Measurements from ENCODE around the gene ENTPD1.

Gene ENTPD1

DNA sequence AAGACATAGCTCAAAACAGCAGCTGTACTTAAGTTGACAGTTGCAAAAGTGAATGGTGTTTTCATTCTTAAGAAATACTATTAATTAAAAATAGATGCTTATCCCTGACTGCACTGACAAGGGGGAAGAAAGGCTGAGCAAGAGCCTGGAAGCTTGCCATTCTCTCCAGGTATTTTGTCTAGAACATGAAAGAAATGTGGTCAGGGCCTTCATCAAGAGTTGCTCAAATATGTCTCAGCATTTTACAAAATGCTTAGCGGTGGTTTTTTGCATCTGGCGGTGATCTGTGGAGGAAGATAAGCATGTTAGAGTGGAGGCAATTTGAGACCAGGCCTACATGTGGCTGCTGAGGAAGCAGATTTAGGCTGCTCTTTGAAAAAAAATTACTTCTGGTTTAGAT is 105.4 kb downstream of the ENTPD1 start:
- Histone ChIP-seq H3K4me3 (ENCODE audit: insufficient read depth, low read length, poor library complexity, severe bottlenecking) (no peak overlapping the region), H3K9me3 (ENCODE audit: insufficient read depth, low read length) (no peaks in the 10 kb centered on the region), H2AFZ (ENCODE audit: low read depth, low read length, severe bottlenecking) (no peak overlapping the region), H3K9me2 (replicated peaks; ENCODE audit: insufficient read depth, low read length) (no peaks in the 10 kb centered on the region), H3K27me3 (ENCODE audit: low read length) (no peaks in the 10 kb centered on the region), H3K36me3 (ENCODE audit: low read length) (no peaks in the 10 kb centered on the region), H3K79me2 (ENCODE audit: insufficient read depth, low read length) (no peaks in the 10 kb centered on the region), H3K27ac (ENCODE audit: low read depth, low read length) (no peak overlapping the region), H4K20me1 (ENCODE audit: low read depth, low read length) (no peaks in the 10 kb centered on the region), H3F3A (ENCODE audit: insufficient read depth) (no peaks in the 10 kb centered on the region), H3K4me2 (ENCODE audit: low read depth, low read length, poor library complexity, severe bottlenecking) (no peak overlapping the region), H3K9ac (ENCODE audit: low read length) (no peak overlapping the region)
- TF ChIP-seq, protein P1, sequence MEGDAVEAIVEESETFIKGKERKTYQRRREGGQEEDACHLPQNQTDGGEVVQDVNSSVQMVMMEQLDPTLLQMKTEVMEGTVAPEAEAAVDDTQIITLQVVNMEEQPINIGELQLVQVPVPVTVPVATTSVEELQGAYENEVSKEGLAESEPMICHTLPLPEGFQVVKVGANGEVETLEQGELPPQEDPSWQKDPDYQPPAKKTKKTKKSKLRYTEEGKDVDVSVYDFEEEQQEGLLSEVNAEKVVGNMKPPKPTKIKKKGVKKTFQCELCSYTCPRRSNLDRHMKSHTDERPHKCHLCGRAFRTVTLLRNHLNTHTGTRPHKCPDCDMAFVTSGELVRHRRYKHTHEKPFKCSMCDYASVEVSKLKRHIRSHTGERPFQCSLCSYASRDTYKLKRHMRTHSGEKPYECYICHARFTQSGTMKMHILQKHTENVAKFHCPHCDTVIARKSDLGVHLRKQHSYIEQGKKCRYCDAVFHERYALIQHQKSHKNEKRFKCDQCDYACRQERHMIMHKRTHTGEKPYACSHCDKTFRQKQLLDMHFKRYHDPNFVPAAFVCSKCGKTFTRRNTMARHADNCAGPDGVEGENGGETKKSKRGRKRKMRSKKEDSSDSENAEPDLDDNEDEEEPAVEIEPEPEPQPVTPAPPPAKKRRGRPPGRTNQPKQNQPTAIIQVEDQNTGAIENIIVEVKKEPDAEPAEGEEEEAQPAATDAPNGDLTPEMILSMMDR (IDR thresholded peaks at IDR 0.05; ENCODE audit: insufficient read depth, low read length, poor library complexity, severe bottlenecking): no peak
- TF ChIP-seq EZH2phosphoT487 (conservative IDR thresholded peaks at IDR 0.05; ENCODE audit: low read length): no peak

DNA sequence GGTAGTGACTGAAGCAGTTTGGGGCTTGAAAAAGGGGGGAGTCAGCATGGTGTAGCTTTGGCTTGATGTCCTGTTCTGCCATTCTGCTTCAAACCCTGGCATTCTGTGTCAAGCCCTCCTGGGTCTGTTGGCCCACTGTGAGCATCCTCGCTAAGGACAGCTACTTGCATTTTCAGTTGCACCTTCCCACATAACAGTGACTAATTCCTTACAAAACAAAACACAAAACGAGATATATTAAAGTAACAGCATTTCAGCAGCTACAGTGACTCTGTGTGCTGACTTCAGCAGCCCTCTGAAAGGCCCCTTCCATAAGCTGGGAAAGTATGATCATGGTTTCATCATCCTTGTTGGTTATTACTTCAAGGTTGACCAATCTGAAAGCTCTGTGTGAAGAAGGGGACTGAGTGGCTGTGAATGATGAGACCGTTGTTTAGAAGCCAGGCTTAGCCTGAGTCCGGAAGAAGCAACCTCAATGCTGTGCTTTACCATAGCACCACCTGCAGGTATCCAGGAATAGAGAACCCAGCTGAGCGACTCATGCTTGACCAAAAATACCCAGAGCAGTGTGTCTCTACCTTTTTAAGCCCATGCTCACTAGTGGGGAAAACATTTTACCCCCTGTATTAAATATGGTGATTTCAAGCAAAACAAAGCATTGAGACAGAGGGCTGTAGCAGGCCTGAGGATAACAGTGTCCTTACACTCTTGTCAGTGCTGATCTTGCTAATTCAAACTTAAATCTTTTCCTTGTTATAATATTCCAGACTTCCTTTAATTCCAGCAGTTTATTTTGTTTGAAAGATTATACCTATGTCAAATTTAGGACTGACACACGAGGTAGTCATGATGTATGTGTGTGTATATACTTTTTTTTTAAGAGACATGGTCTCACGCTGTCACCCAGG is 109.2 kb downstream of the ENTPD1 start:
- peak overlapping the region; percentile 79 for H2AFZ ChIP-seq (ENCODE audit: low read depth, low read length, severe bottlenecking)
- no peak for TF ChIP-seq EZH2phosphoT487 (conservative IDR thresholded peaks at IDR 0.05; ENCODE audit: low read length)
- TF ChIP-seq, protein P1 (IDR thresholded peaks at IDR 0.05; ENCODE audit: insufficient read depth, low read length, poor library complexity, severe bottlenecking): peak; percentile 62
- H3K27ac ChIP-seq (ENCODE audit: low read depth, low read length): peak overlapping the region; percentile 34
- H3K79me2 ChIP-seq (ENCODE audit: insufficient read depth, low read length): no peaks in the 10 kb centered on the region
- no peak overlapping the region for H3K4me3 ChIP-seq (ENCODE audit: insufficient read depth, low read length, poor library complexity, severe bottlenecking)
- H3K36me3 ChIP-seq (ENCODE audit: low read length): no peaks in the 10 kb centered on the region
- H3K4me2 ChIP-seq (ENCODE audit: low read depth, low read length, poor library complexity, severe bottlenecking): peak overlapping the region; percentile 43
- no peaks in the 10 kb centered on the region for H3F3A ChIP-seq (ENCODE audit: insufficient read depth)
- H3K9me2 ChIP-seq (replicated peaks; ENCODE audit: insufficient read depth, low read length): no peaks in the 10 kb centered on the region
- H4K20me1 ChIP-seq (ENCODE audit: low read depth, low read length): no peaks in the 10 kb centered on the region
- H3K9me3 ChIP-seq (ENCODE audit: insufficient read depth, low read length): no peaks in the 10 kb centered on the region
- no peaks in the 10 kb centered on the region for H3K27me3 ChIP-seq (ENCODE audit: low read length)
- peak overlapping the region; percentile 37; the same call in 1 of the 2 replicates for H3K9ac ChIP-seq (ENCODE audit: low read length)

DNA sequence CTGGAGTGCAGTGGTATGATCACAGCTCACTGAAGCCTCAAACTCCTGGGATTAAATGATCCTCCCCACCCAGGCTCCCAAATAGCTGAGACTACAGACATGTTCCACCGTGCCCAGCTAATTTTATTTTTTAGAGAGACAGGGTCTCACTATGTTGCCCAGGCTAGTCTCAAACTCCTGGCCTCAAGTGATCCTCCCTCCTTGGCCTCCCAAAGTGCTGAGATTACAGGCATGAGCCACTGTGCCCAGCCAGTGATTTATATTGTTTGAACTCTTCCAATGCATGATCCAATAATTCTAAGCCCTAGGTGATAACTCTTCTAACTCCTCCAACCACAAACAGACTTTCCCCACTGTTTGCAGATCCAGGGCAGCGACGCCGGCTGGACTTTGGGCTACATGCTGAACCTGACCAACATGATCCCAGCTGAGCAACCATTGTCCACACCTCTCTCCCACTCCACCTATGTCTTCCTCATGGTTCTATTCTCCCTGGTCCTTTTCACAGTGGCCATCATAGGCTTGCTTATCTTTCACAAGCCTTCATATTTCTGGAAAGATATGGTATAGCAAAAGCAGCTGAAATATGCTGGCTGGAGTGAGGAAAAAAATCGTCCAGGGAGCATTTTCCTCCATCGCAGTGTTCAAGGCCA is 110.0 kb downstream of the ENTPD1 start:
- H3K9ac ChIP-seq (ENCODE audit: low read length): 0 out of 2 replicates have a peak overlapping the region, but pooled peaks have one; percentile 37
- H4K20me1 ChIP-seq (ENCODE audit: low read depth, low read length): no peaks in the 10 kb centered on the region
- H3K79me2 ChIP-seq (ENCODE audit: insufficient read depth, low read length): no peaks in the 10 kb centered on the region
- no peaks in the 10 kb centered on the region for H3F3A ChIP-seq (ENCODE audit: insufficient read depth)
- no peak overlapping the region for H3K27ac ChIP-seq (ENCODE audit: low read depth, low read length)
- no peaks in the 10 kb centered on the region for H3K36me3 ChIP-seq (ENCODE audit: low read length)
- H3K4me2 ChIP-seq (ENCODE audit: low read depth, low read length, poor library complexity, severe bottlenecking): no peak overlapping the region
- no peak overlapping the region for H3K4me3 ChIP-seq (ENCODE audit: insufficient read depth, low read length, poor library complexity, severe bottlenecking)
- no peaks in the 10 kb centered on the region for H3K9me3 ChIP-seq (ENCODE audit: insufficient read depth, low read length)
- H3K27me3 ChIP-seq (ENCODE audit: low read length): no peaks in the 10 kb centered on the region
- H2AFZ ChIP-seq (ENCODE audit: low read depth, low read length, severe bottlenecking): no peak overlapping the region
- TF ChIP-seq, protein P1 (IDR thresholded peaks at IDR 0.05; ENCODE audit: insufficient read depth, low read length, poor library complexity, severe bottlenecking): no peak
- no peak for TF ChIP-seq EZH2phosphoT487 (conservative IDR thresholded peaks at IDR 0.05; ENCODE audit: low read length)
- H3K9me2 ChIP-seq (replicated peaks; ENCODE audit: insufficient read depth, low read length): no peaks in the 10 kb centered on the region

All from SU-DHL-6 (cell line).